ENCODE results near the gene CIPC.

- TF ChIP-seq POLR2A (IDR thresholded peaks at IDR 0.05; ENCODE audit: borderline replicate concordance, extremely low read depth, insufficient read depth, insufficient read length) = no peak
- no peak for TF ChIP-seq POLR2AphosphoS5 (IDR thresholded peaks at IDR 0.05; ENCODE audit: low read depth, low read length)
- TF ChIP-seq CTCF (IDR thresholded peaks at IDR 0.05 in 2 of 3, conservative IDR thresholded peaks at IDR 0.05 in 1 of 3; ENCODE audit: borderline replicate concordance in 1 of 3, insufficient read depth in 1 of 3, low read depth in 2 of 3, low read length in 2 of 3) = no peak
- no peak for TF ChIP-seq ATF3 (IDR thresholded peaks at IDR 0.05)
- TF ChIP-seq EZH2 (IDR thresholded peaks at IDR 0.05) = no peak
- no peak for TF ChIP-seq EGR1 (IDR thresholded peaks at IDR 0.05; ENCODE audit: low read depth)
- TF ChIP-seq FOSL1 (IDR thresholded peaks at IDR 0.05; ENCODE audit: low read depth) = no peak
These were observed 63.0 kb downstream of the CIPC start for GRCh38 chr14:77161011-77161410.
